GM21515 (cell line): Measurements from ENCODE around the gene TRDMT1.

Experiments
- ATAC-seq: cut with Tn5 transposase; IDR thresholded peaks from one replicate; pipeline ENCODE4 v1.9.1; 2021; ENCODE audit not compliant: unreplicated experiment

TRDMT1 gene

GRCh38 chr10:17106991-17107390, 94.5 kb downstream of the TRDMT1 start:
- ATAC-seq, result no peak

GRCh38 chr10:17101910-17102266, 99.6 kb downstream of the TRDMT1 start:
- ATAC-seq, result no peak

GRCh38 chr10:17101257-17101909, 100.1 kb downstream of the TRDMT1 start:
- ATAC-seq, result no peak

GRCh38 chr10:17100586-17100985, 100.9 kb downstream of the TRDMT1 start:
- no peak for ATAC-seq

- ATAC-seq, result no peak
Observed at GRCh38 chr10:17098012-17098411, 103.5 kb downstream of the TRDMT1 start.
